KMS-11 (cell line): ENCODE measurements around the gene CEP41.

Experiments used
- H2AFZ ChIP-seq: fragments of 200-600 bp; sonication (generic); 2 replicates; pipeline ENCODE4 v1.6.1; 2016; ENCODE audit warnings: antibody characterized with exemption, mixed run types, low read depth
- H3K27ac ChIP-seq: fragments of 200-600 bp; sonication (generic); 2 replicates; pipeline ENCODE4 v1.6.1; 2016; ENCODE audit warnings: mild to moderate bottlenecking, mixed run types
- H3K27me3 ChIP-seq: fragments of 200-600 bp; sonication (generic); 2 replicates; pipeline ENCODE4 v1.6.1; 2017; ENCODE audit warnings: mild to moderate bottlenecking, low read depth, mixed run types, moderate library complexity; ENCODE audit not compliant: insufficient read depth
- H3K36me3 ChIP-seq: fragments of 200-600 bp; sonication (generic); 2 replicates; pipeline ENCODE4 v1.6.1; 2017; ENCODE audit warnings: mild to moderate bottlenecking, mixed run types; ENCODE audit not compliant: insufficient read depth
- H3K4me1 ChIP-seq: fragments of 200-600 bp; sonication (generic); 2 replicates; pipeline ENCODE4 v1.6.1; 2016; ENCODE audit warnings: mild to moderate bottlenecking, low read depth, mixed run types; ENCODE audit not compliant: poor library complexity, severe bottlenecking
- H3K4me2 ChIP-seq: fragments of 200-600 bp; sonication (generic); 2 replicates; pipeline ENCODE4 v1.7.0; 2016; ENCODE audit warnings: mild to moderate bottlenecking, mixed run types
- H3K4me3 ChIP-seq: fragments of 200-600 bp; sonication (generic); IDR thresholded peaks from 2 replicates; pipeline ENCODE4 v1.6.1; 2017; ENCODE audit warnings: low read depth, low read length, mixed read lengths; ENCODE audit not compliant: insufficient read depth
- H3K79me2 ChIP-seq: fragments of 200-600 bp; sonication (generic); 2 replicates; pipeline ENCODE4 v1.6.1; 2016; ENCODE audit warnings: low read depth, mixed run types; ENCODE audit not compliant: insufficient read depth
- H3K9ac ChIP-seq: fragments of 200-600 bp; sonication (generic); 2 replicates; pipeline ENCODE4 v1.6.1; 2016; ENCODE audit warnings: mild to moderate bottlenecking, mixed run types
- H4K20me1 ChIP-seq: fragments of 200-600 bp; sonication (generic); 2 replicates; pipeline ENCODE4 v1.6.1; 2016; ENCODE audit warnings: mild to moderate bottlenecking, mixed run types; ENCODE audit not compliant: insufficient read depth
- TF ChIP-seq, protein P1 (sequence below): fragments of 200-600 bp; sonication (generic); conservative IDR thresholded peaks from 2 replicates; pipeline ENCODE4 v1.6.1; 2017; ENCODE audit warnings: low read depth, mild to moderate bottlenecking, antibody characterized with exemption, low read length, moderate library complexity, mixed read lengths

The CEP41 gene

DNA sequence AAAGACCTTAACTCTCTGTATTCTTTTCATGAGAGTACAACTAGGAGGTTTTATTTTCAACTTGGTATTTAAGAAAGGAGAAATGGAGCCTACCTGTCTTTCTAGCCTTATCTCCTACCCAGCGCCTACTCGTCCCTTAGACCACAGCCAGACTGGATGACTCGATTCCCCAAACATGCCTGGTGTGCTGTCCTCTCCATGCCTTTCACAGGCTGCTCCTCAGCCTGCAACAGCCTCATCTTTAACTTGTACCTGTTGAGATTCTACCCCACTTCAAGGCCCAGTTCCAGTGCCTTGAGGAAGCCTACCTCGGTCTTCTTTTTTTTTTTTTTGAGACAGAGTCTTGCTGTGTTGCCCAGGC is 31.1 kb downstream of the CEP41 start:
- no peak overlapping the region for H3K4me2 ChIP-seq
- H3K9ac ChIP-seq, result no peak overlapping the region
- H3K4me3 ChIP-seq, result no peak overlapping the region
- TF ChIP-seq, protein P1, sequence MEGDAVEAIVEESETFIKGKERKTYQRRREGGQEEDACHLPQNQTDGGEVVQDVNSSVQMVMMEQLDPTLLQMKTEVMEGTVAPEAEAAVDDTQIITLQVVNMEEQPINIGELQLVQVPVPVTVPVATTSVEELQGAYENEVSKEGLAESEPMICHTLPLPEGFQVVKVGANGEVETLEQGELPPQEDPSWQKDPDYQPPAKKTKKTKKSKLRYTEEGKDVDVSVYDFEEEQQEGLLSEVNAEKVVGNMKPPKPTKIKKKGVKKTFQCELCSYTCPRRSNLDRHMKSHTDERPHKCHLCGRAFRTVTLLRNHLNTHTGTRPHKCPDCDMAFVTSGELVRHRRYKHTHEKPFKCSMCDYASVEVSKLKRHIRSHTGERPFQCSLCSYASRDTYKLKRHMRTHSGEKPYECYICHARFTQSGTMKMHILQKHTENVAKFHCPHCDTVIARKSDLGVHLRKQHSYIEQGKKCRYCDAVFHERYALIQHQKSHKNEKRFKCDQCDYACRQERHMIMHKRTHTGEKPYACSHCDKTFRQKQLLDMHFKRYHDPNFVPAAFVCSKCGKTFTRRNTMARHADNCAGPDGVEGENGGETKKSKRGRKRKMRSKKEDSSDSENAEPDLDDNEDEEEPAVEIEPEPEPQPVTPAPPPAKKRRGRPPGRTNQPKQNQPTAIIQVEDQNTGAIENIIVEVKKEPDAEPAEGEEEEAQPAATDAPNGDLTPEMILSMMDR, result no peak
- no peak overlapping the region for H3K27ac ChIP-seq
- H3K27me3 ChIP-seq, result no peaks in the 10 kb centered on the region
- no peaks in the 10 kb centered on the region for H4K20me1 ChIP-seq
- no peaks in the 10 kb centered on the region for H3K79me2 ChIP-seq
- no peak overlapping the region for H2AFZ ChIP-seq
- no peaks in the 10 kb centered on the region for H3K36me3 ChIP-seq
- H3K4me1 ChIP-seq, result no peaks in the 10 kb centered on the region

DNA sequence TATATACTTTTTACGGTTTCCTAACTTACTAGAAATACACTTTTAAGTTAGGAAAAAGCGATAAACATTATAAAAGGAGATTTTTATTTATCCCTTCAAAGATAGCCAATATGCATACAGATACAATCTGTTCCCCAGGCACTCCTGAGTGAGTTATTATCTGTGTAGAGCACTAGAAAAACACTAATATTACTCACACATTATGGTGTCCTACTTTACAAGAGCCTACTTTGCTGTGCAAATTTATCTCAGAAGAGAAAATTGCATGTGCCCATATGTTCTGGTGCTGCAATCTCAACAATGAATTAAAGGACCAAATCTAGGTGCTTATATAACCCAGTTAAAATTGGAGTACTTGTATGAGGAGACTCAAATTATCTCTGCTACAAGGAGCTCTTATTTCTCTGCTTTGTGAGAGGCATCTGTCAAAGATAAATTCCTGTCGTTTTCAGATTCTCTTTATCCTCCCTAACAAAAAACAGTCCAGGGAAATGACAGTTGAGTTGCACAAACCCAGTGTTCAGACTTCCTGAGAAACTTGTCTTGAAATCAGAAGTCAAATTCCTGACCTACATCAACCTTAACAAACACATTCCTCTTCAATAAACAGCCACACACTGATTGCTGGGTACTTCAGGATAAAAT is 31.6 kb downstream of the CEP41 start:
- TF ChIP-seq, protein P1, result no peak
- H4K20me1 ChIP-seq, result no peaks in the 10 kb centered on the region
- no peak overlapping the region for H3K27ac ChIP-seq
- no peak overlapping the region for H3K4me3 ChIP-seq
- H3K4me2 ChIP-seq, result no peak overlapping the region
- H2AFZ ChIP-seq, result no peak overlapping the region
- no peaks in the 10 kb centered on the region for H3K4me1 ChIP-seq
- H3K36me3 ChIP-seq, result no peaks in the 10 kb centered on the region
- H3K27me3 ChIP-seq, result no peaks in the 10 kb centered on the region
- no peak overlapping the region for H3K9ac ChIP-seq
- H3K79me2 ChIP-seq, result no peaks in the 10 kb centered on the region

DNA sequence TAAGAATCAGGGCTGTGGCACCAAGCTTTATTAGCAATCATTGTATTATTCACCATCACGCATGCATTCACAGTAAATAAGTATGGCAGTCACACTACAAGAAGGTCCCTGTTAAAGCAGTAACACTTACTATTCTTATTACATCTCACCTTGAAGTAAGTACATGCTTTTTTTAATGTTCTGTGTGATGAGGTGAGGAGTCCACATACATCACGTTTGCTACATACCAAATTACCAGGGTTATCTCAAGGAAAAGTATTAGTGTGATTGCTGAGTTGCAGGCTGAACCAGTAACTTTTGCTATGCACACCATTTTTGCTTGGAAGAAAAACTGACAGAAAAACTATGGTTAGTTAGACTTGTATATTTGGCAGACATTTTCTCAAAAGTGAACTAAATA is 35.8 kb downstream of the CEP41 start:
- no peak overlapping the region for H3K4me3 ChIP-seq
- H3K36me3 ChIP-seq, result no peaks in the 10 kb centered on the region
- H3K27ac ChIP-seq, result no peak overlapping the region
- no peaks in the 10 kb centered on the region for H3K27me3 ChIP-seq
- no peak overlapping the region for H3K4me2 ChIP-seq
- H2AFZ ChIP-seq, result no peak overlapping the region
- no peak overlapping the region for H3K9ac ChIP-seq
- TF ChIP-seq, protein P1, result no peak
- H3K4me1 ChIP-seq, result no peaks in the 10 kb centered on the region
- no peaks in the 10 kb centered on the region for H3K79me2 ChIP-seq
- H4K20me1 ChIP-seq, result no peaks in the 10 kb centered on the region

DNA sequence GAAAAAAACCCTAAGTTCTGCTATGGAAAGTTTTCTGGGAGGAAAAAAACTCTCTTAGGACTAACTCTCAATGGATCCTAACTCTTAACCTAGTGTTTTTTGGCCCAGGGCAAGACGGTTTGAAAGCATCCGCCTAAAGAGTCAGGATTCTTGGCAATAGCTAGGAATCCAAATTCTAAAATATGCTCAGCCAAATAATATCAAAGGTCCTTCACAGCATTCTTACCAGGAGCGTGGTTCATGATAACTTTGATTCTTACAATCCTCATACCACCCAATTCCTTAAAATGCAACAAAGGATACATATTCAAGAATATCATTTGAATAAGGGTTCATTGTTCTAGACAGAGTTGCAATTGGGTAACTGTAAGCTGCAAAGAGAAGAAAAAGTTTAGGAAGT is 39.2 kb downstream of the CEP41 start:
- Histone ChIP-seq H4K20me1 (no peaks in the 10 kb centered on the region), H3K36me3 (no peaks in the 10 kb centered on the region), H3K4me3 (no peak overlapping the region), H3K79me2 (no peaks in the 10 kb centered on the region), H3K27me3 (no peaks in the 10 kb centered on the region), H2AFZ (no peak overlapping the region), H3K4me1 (no peaks in the 10 kb centered on the region), H3K4me2 (no peak overlapping the region), H3K27ac (no peak overlapping the region), H3K9ac (no peak overlapping the region)
- TF ChIP-seq, protein P1, result no peak
